Smooth muscle cell (in vitro differentiated cells): ENCODE measurements around the gene SPHK2. TPM values are rescaled to one million over a fixed set of nuclear protein-coding genes. Genes with fewer than 3 reads are reported as not detected.
"Not testable (repeated sequence)": the region's sequence is repeated elsewhere in the genome, so short reads cannot be mapped to it uniquely, and the experiment has no call there.

Source experiments
- DNase-seq: peaks from one replicate; lab custom pipeline; 2025; ENCODE audit not compliant: unreplicated experiment; lab: John Stamatoyannopoulos, UW
- H2AFZ ChIP-seq: fragments of 200-600 bp; sonication (generic); 2 replicates; pipeline ENCODE4 v1.6.0; 2016; ENCODE audit warnings: antibody characterized with exemption, low read depth, mild to moderate bottlenecking
- H3F3A ChIP-seq: fragments of 200-600 bp; sonication (generic); 2 replicates; pipeline ENCODE4 v1.6.0; 2017; ENCODE audit warnings: antibody characterized with exemption, low read depth
- H3K27ac ChIP-seq: fragments of 200-600 bp; sonication (generic); 2 replicates; pipeline ENCODE4 v1.5.1; 2016; ENCODE audit warnings: low read depth, mild to moderate bottlenecking
- H3K27me3 ChIP-seq: fragments of 200-600 bp; sonication (generic); 2 replicates; pipeline ENCODE4 v1.6.1; 2016; ENCODE audit warnings: low read depth, mild to moderate bottlenecking
- H3K36me3 ChIP-seq: fragments of 200-600 bp; sonication (generic); 2 replicates; pipeline ENCODE4 v1.5.1; 2016; ENCODE audit warnings: low read depth
- H3K4me1 ChIP-seq: fragments of 200-600 bp; sonication (generic); 2 replicates; pipeline ENCODE4 v1.5.1; 2016; ENCODE audit warnings: low read depth
- H3K4me2 ChIP-seq: fragments of 200-600 bp; sonication (generic); 2 replicates; pipeline ENCODE4 v1.6.0; 2016; ENCODE audit warnings: mild to moderate bottlenecking
- H3K4me3 ChIP-seq: fragments of 200-600 bp; sonication (generic); 2 replicates; pipeline ENCODE4 v1.5.1; 2016; ENCODE audit warnings: mild to moderate bottlenecking
- H3K79me2 ChIP-seq: fragments of 200-600 bp; sonication (generic); 2 replicates; pipeline ENCODE4 v1.6.0; 2016; ENCODE audit warnings: low read depth, mild to moderate bottlenecking
- H3K9ac ChIP-seq: fragments of 200-600 bp; sonication (generic); 2 replicates; pipeline ENCODE4 v1.6.0; 2016; ENCODE audit warnings: low read depth
- H3K9me3 ChIP-seq: fragments of 200-600 bp; sonication (generic); replicated peaks from 2 replicates; pipeline ENCODE4 v1.5.1; 2016; ENCODE audit warnings: low read depth
- H4K20me1 ChIP-seq: fragments of 200-600 bp; sonication (generic); 2 replicates; pipeline ENCODE4 v1.6.0; 2016; ENCODE audit warnings: low read depth
- CTCF ChIP-seq: fragments of 200-600 bp; sonication (generic); IDR thresholded peaks from 2 replicates; pipeline ENCODE4 v1.5.1; 2017; ENCODE audit warnings: borderline replicate concordance, mild to moderate bottlenecking, antibody characterized with exemption; ENCODE audit not compliant: insufficient read depth, poor library complexity, severe bottlenecking
- WGBS: methylation state at CpG from one replicate; pipeline ENCODE4 v1.1.7; 2016; ENCODE audit warnings: low lambda C conversion rate; 5-methylcytosine and 5-hydroxymethylcytosine counted together
- polyA plus RNA-seq: library from polyadenylated mRNA; unstranded; fragments of >200 nt; fragmentation: Nextera tagmentation; extraction: Ambion mirVana; gene quantifications from 2 replicates; pipeline ENCODE4 v1.2.1, GENCODE V29; 2016
- total RNA-seq: library from RNA; depleted of rRNA; stranded (reverse); fragments of >200 nt; gene quantifications from 2 replicates; pipeline ENCODE4 v1.2.3, GENCODE V29; 2014

The SPHK2 gene
- total and polyA plus RNA-seq, 2 experiments from 2014 or later, result 8.2 to 9.3 TPM

GRCh38 chr19:48573163-48573505 is 46.2 kb upstream of the SPHK2 start:
- no peak overlapping the region for H2AFZ ChIP-seq
- H3K27me3 ChIP-seq, result no peaks in the 10 kb centered on the region
- H3K9ac ChIP-seq, result no peak overlapping the region
- H3K36me3 ChIP-seq, result no peaks in the 10 kb centered on the region
- peaks cover 6% of the 10 kb centered on the region for H3F3A ChIP-seq
- 27% methylated on average over 12 of the region's 12 CpGs for WGBS
- no peak overlapping the region for H3K4me2 ChIP-seq
- no peaks in the 10 kb centered on the region for H3K79me2 ChIP-seq
- no peak for TF ChIP-seq CTCF
- no peak overlapping the region for H3K4me3 ChIP-seq
- no peaks in the 10 kb centered on the region for H3K9me3 ChIP-seq
- H4K20me1 ChIP-seq, result no peaks in the 10 kb centered on the region
- H3K4me1 ChIP-seq, result peaks cover 8% of the 10 kb centered on the region
- DNase-seq, result no peak
- no peak overlapping the region for H3K27ac ChIP-seq

- Histone ChIP-seq H3K27ac (no peak overlapping the region), H3K4me2 (no peak overlapping the region), H3K27me3 (no peaks in the 10 kb centered on the region), H3F3A (peaks cover 4% of the 10 kb centered on the region), H3K9me3 (no peaks in the 10 kb centered on the region), H3K4me3 (no peak overlapping the region), H3K36me3 (no peaks in the 10 kb centered on the region), H3K4me1 (peaks cover 8% of the 10 kb centered on the region), H3K9ac (no peak overlapping the region), H4K20me1 (no peaks in the 10 kb centered on the region), H2AFZ (no peak overlapping the region), H3K79me2 (no peaks in the 10 kb centered on the region)
- 91% methylated on average over 21 of the region's 23 CpGs for WGBS
- TF ChIP-seq CTCF, result no peak
- DNase-seq, result no peak
These were observed 43.2 kb upstream of the SPHK2 start for GRCh38 chr19:48575931-48576622.

- not testable (repeated sequence) for DNase-seq, H2AFZ ChIP-seq, H3K9me3 ChIP-seq, H3K27me3 ChIP-seq, H4K20me1 ChIP-seq, H3K4me2 ChIP-seq, H3K36me3 ChIP-seq, H3F3A ChIP-seq, H3K4me1 ChIP-seq, H3K27ac ChIP-seq, H3K4me3 ChIP-seq, H3K79me2 ChIP-seq, H3K9ac ChIP-seq
- WGBS, result 91% methylated on average over 7 of the region's 7 CpGs
These were observed 41.4 kb upstream of the SPHK2 start for GRCh38 chr19:48577908-48578307.

GRCh38 chr19:48578891-48579290 is 40.4 kb upstream of the SPHK2 start:
- Histone ChIP-seq H4K20me1 (no peaks in the 10 kb centered on the region), H3K27me3 (no peaks in the 10 kb centered on the region), H3K4me3 (no peak overlapping the region), H3F3A (peaks cover 3% of the 10 kb centered on the region), H3K9ac (no peak overlapping the region), H3K9me3 (no peaks in the 10 kb centered on the region), H3K27ac (no peak overlapping the region), H3K4me1 (no peaks in the 10 kb centered on the region), H3K4me2 (no peak overlapping the region), H3K79me2 (no peaks in the 10 kb centered on the region), H2AFZ (no peak overlapping the region), H3K36me3 (no peaks in the 10 kb centered on the region)
- DNase-seq, result no peak
- WGBS, result 62% methylated on average over 3 of the region's 3 CpGs
- no peak for TF ChIP-seq CTCF
